Activated gamma-delta T cell treated with Interleukin-2 at 50 U/mL for 16 hours (primary cell): ENCODE results near the gene METTL16.
"Not testable (repeated sequence)": the region's sequence is repeated elsewhere in the genome, so short reads cannot be mapped to it uniquely, and the experiment has no call there.

Source experiments
- DNase-seq: peaks from one replicate; pipeline ENCODE4 v3.0.0-alpha.2; 2020

Gene METTL16

GRCh38 chr17:2511462-2512369 lies at the start of gene METTL16:
Gene METTL16, minus strand, starts transcription at chr17:2511888. Its CDS starts 9,557 bp downstream, at chr17:2502331.
- DNase-seq = peak; percentile 97

DNA sequence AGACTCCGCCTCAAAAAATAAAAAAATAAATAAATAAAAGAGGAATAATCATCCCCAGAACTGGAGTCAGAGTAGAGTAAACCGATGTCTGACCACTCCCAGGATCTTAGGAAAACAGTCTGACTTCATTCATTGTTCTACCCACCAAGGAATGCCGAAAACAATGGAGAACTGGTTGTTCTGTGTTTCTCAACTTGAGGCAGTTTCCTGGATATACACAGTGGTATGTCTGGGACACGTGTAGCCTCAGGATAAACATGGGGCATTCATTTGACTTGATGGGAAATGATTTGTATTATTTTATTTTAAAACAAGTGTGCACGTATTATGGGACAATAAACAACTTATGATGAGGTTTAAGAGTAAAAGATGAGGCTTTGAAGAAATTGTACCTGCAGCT lies 49.0 kb upstream of the METTL16 start:
- no peak for DNase-seq

GRCh38 chr17:2551928-2552327 lies 40.2 kb upstream of the METTL16 start:
- DNase-seq = no peak

GRCh38 chr17:2551493-2551892 lies 39.8 kb upstream of the METTL16 start:
- no peak for DNase-seq

DNA sequence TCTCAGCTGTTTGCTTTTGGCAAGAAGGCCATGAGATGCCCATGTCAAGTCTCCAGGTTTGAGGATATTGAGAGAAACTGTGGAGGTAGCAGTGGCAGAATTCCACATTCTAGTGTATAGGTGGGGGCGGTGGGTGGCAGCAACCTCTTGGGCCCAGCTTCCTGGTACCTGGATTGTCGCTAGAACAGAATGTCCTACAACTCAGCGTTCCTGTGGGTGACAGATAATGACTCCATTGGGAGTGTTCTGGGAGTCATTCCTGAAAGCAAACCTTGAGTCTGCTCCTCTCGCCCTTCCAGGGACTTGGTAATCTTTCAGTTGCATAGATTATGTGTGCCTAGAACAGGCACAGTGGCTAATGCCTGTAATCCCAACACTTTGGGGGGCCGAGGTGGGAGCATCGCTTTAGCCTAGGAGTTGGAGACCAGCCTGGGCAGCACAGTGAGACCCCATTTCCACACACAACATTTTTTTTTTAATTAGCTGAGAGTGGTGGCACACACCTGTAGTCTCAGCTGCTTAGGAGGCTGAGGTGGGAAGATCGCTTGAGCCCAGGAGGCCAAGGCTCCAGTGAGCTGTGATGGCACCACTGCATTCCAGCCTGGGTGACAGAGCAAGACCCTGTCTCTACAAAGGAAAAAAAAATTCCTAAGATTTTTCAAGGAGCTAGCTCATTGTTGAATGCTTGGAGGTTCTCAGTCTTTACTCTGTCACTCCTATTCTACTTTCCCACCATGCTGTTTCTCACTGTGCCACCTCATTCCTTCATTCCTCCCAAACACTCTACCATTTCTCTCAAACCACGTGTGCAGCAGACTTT lies 37.9 kb upstream of the METTL16 start:
- no peak for DNase-seq

DNA sequence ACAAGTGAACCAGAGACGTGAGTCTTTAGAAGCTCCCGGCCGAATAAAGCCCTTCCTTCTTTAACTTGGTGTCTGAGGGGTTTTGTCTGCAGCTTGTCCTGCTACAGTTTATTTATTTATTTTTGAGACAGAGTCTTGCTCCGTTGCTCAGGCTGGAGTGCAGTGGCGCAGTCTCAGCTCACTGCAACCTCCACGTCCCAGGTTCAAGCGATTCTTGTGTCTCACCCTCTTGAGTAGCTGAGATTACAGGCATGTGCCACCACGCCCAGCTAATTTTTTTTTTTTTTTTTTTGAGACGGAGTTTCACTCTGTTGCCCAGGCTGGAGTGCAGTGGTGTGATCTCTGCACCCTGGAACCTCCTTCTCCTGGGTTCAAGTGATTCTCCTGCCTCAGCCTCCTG lies 36.3 kb upstream of the METTL16 start:
- not testable (repeated sequence) for DNase-seq

DNA sequence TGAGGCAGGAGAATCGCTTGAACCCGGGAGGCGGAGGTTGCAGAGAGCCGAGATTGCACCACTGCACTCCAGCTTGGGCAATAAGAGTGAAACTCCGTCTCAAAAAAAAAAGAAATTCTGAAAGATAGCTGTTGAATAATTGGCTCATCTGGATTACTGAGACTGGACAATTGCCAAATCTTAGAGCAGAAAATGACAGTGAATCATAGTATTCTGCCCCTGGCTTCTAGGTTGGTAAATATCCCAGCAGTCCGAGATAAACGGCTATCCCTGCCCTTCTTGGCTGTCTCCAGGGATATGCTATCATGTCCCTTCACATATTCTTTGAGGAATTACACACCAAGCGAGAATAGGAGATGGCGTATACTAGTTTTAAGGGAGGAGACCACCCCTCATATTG lies 35.5 kb upstream of the METTL16 start:
- no peak for DNase-seq

DNA sequence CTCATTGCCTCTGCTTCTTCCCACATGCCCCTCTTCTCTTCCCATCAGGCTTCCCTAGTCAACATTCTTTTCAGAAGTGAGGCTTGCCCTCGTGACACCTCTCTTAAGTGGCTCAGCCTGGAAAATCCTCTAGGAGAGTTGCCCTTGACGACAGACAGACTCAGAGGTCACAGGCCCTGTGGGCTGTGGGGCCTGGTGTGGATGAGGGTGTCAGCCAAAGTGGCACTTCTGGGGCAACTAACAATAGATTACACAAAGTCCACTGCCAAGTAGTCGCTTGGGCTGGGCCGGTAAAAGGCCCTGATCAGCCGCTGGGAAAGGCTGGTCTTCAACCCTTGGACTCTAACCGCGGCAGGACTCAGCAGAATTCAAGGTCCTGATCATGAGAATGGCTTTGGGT lies 33.7 kb upstream of the METTL16 start:
- no peak for DNase-seq

DNA sequence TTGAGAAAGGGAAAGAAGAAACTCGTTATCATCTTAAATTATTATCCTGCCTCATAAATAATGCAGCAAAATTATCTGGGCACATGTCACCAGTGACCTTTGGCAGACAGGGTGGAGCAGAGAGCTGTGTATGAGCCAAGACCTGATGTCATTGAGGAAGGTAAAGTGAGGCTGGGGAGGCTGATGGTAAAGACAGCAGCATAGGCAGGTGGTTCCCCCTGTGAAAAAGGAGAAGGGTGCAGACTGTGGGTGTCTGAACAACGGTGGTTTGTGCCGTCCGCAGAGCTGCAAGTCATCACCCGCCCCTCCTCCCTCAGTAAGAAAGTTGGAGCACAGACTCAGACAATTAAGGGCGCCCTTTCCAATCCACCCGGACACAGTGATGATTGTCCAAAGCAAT lies 30.8 kb upstream of the METTL16 start:
- no peak for DNase-seq

DNA sequence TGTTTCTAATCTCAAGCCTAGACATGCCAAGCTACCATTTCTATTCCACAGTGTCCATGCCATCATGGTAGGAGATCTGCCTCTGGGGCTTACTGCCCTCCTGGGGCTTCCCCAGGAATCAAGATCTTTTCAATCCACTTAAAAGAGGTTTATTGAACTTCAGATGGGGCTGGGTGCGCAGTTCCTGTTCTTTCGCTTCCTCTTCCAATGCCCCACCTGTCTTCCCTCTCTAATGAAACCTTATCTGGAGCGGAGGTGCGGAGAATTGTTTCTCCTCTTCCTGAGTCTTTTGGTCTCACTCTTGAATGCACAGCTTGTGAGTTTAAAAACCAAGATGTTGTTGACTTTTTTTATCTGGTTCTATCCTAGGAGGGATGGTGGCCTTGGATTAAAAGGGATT lies 30.4 kb upstream of the METTL16 start:
- no peak for DNase-seq

GRCh38 chr17:2537579-2537978 lies 25.9 kb upstream of the METTL16 start:
- DNase-seq = not testable (repeated sequence)

DNA sequence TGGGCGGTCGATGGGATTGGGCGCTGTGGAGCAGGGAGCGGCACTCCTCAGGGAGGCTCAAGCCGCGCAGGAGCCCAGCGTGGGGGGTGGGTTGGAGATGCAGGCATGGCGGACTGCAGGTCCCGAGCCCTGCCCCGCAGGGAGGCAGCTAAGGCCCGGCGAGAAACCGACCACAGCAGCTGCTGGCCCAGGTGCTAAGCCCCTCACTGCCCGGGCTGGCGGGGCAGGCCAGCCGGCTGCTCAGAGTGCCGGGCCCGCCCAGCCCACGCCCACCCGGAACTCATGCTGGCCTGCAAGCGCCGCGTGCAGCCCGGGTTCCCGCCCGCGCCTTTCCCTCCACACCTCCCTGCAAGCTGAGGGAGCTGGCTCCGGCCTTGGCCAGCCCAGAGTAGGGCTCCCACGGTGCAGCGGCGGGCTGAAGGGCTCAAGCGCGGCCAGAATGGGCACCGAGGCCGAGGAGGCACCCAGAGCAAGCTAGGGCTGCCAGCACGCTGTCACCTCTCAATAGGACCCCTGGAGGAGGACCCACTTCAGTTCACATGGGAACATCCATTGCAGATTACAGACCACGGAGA lies 20.5 kb upstream of the METTL16 start:
- DNase-seq = no peak

DNA sequence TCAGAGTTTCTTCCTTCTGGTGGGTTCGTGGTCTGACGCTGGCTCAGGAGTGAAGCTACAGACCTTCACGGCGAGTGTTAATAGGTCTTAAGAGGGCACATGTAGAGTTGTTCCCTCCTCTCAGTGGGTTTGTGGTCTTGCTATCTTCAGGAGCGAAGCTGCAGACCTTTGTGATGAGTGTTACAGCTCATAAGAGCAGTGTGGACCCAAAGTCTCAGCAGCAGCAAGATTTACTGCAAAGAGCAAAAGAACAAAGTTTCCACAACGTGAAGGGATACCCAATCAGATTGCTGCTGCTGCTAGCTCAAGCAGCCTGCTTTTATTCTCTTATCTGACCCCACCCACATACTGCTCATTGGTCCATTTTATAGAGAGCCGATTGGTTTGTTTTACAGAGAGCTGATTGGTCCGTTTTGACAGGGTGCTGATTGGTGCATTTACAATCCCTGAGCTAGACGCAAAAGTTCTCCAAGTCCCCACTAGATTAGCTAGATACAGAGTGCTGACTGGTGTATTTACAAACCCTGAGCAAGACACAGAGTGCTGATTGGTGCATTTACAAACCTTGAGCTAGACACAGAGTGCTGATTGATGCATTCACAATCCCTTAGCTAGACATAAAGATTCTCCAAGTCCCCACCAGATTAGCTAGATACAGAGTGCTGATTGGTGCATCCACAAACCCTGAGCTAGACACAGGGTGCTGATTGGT lies 19.7 kb upstream of the METTL16 start:
- DNase-seq = not testable (repeated sequence)

DNA sequence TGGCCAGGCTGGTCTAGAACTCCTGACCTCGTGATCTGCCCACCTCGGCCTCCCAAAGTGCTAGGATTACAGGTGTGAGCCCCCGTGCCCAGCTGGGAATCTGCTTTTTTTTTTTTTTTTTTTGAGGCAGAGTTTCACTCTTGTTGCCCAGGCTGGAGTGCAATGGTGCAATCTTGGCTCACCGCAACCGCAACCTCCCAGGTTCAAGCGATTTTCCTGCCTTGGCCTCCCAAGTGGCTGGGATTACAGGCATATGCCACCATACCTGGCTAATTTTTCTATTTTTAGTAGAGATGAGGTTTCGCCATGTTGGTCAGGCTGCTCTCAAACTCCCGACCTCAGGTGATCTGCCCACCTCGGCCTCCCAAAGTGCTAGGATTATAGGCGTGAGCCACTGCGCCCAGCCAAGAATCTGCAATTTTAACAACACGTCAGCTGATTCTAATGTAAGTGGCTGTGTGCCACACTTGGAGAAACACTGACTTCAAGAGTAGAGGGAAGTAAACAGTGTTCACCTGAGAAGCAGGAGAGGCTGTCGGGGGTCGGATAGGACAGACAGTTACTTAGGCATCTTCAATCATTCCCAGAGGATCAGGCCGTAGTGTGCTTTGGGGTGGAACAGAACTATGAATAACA lies 10.2 kb upstream of the METTL16 start:
- DNase-seq = not testable (repeated sequence)

DNA sequence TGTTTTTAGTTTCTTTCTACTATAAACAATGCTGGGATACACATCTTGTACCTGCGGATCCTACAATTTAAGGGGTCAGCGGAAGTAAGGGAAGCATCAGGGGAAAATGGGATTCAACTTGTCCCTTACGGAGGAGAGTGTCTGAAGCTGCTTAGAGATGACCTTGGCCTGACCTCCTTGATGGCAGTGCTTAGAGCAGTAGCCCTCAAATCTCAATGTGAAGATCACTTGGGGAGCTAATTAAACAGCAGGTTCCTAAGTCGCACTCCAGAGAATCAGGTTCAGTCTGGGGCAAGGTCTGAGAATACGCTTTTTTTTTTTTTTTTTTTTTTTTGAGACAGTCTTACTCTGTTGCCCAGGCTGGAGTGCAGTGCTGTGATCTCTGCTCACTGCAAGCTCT lies 9.6 kb upstream of the METTL16 start:
- DNase-seq = no peak

DNA sequence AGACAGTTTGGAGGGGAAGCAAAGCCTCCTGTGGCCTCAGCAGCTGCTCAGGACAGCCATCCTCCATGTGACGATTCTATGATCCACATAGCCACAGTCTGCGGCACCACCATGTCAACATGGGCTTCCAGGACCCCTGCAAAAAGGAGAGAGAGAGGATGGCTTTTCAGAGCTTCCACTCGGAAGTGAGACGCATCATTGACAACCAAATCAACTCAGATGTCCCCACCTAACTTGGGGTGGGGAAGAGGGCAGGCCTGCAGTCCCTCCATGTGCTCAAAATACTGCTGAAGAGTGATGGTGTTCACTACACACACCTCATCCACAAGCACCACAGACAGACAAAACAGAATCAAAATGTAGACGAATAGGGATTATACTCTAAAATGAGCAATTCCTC lies 5.9 kb upstream of the METTL16 start:
- DNase-seq = no peak

DNA sequence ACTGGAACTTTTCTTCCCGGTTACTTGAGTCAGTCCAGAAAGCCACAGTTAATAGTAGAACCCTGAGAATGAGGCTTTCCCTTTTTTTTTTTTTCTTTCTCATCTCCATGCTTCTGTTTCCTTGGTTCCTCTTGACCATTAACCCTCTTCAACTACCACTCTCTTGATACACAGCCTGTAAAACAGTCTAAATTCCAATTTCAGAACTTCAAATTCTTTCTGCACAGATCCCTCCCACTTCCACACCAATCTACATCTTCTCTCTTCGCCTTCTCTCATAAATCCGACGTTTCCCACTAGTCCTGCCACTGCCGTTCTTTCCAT lies 588 bp downstream of the METTL16 start:
- DNase-seq = no peak

DNA sequence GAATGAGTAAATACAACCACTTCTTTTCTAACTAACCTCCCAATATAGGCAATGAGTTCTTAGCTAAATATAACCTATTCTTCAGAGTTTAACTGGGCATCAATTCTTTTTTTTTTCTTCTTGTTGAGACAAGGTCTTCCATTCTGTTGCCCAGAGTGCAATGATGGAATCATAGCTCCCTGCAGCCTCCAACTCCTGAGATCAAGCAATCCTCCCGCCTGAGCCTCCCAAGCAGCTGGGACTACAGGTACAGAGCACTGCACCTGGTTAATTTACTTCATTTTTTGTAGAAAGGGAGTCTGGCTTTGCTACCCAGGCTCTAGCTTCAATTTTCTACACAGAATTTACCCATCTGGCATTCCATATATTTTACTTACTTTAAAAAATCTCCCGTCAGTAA lies 1.1 kb downstream of the METTL16 start:
- no peak for DNase-seq

- DNase-seq = no peak
Measured at GRCh38 chr17:2508035-2508434, 3.7 kb downstream of the METTL16 start.

- not testable (repeated sequence) for DNase-seq
Measured at GRCh38 chr17:2507015-2507414, 4.7 kb downstream of the METTL16 start.

- no peak for DNase-seq
Measured at GRCh38 chr17:2503627-2504026, 8.1 kb downstream of the METTL16 start.

DNA sequence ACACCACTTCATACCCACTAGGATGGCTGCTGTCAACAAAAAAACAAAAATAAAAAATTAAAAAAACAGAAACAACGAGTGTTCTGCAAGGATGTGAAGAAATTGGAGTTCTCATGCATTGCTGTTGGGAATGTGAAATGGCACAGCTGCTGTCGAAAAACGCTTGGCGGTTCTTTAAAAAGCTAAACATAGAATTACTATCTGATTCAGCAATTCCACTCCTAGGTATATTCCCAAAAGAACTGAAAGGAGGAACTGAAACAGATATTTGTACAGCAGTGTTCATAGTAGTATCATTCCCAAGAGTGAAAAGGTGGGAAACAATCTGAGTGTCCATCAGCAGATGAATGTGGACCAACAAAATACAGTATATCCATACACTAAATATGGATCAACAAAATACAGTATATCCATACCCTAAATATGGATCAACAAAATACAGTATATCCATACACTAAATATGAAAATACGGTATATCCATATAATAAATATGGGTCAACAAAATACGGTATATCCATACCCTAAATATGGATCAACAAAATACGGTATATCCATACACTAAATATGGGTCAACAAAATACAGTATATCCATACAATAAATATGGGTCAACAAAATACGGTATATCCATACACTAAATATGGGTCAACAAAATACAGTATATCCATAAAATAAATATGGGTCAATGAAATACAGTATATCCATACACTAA lies 8.7 kb downstream of the METTL16 start:
- DNase-seq = no peak
